ENCODE measurements around the gene PLXNA4. TPM values are rescaled to one million over a fixed set of nuclear protein-coding genes. Genes with fewer than 3 reads are reported as not detected.

Gene PLXNA4
- total RNA-seq, 1 donor from 2014 or later = 3.5 TPM

DNA sequence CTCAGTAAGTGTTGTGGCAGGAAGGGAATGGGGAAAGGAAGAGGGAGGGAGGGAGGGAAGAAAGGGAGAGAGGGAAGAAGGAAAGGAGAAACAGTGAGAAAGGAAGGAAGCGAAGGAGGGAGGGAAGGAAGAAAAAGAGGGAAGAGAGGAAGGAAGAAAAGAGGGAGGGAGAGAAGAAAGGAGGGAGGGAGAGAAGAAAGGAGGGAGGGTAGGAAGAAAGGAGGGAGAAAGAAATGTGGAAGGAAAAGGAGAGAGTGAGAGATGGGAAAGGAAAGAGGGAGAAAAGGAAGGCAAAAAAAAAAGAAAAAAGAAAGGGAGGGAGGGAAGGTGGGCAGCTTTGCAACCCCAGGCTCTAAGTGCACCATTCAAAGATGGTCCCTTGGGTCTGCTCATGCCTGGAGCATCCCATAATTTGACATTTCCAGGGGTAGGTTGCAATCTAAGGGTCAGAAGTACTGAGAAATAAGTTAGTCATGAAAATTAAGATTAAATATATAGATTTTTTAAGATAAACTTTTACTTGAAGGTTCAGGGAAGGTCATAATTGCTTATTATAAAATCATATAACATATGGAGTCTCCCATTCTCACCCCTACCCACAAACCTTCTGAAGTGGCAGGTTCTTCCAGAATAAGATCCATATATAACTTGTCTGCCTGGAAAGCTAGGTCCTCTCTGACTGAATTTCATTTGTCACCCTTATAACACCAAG is 249.2 kb downstream of the PLXNA4 start:
- Mint-ChIP-seq H3K27ac (ENCODE audit: unreplicated experiment) (no peak overlapping the region), H3K4me3 (ENCODE audit: unreplicated experiment) (no peak overlapping the region), H3K9me3 (ENCODE audit: unreplicated experiment) (no peaks in the 10 kb centered on the region), H3K36me3 (ENCODE audit: low read depth, unreplicated experiment) (no peaks in the 10 kb centered on the region), H3K4me1 (ENCODE audit: unreplicated experiment) (no peaks in the 10 kb centered on the region), H3K27me3 (ENCODE audit: unreplicated experiment) (peaks cover 14% of the 10 kb centered on the region)
- DNase-seq (ENCODE audit: low spot score) = no peak
- TF ChIP-seq, protein P1, sequence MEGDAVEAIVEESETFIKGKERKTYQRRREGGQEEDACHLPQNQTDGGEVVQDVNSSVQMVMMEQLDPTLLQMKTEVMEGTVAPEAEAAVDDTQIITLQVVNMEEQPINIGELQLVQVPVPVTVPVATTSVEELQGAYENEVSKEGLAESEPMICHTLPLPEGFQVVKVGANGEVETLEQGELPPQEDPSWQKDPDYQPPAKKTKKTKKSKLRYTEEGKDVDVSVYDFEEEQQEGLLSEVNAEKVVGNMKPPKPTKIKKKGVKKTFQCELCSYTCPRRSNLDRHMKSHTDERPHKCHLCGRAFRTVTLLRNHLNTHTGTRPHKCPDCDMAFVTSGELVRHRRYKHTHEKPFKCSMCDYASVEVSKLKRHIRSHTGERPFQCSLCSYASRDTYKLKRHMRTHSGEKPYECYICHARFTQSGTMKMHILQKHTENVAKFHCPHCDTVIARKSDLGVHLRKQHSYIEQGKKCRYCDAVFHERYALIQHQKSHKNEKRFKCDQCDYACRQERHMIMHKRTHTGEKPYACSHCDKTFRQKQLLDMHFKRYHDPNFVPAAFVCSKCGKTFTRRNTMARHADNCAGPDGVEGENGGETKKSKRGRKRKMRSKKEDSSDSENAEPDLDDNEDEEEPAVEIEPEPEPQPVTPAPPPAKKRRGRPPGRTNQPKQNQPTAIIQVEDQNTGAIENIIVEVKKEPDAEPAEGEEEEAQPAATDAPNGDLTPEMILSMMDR (IDR thresholded peaks at IDR 0.05; ENCODE audit: unreplicated experiment) = no peak

DNA sequence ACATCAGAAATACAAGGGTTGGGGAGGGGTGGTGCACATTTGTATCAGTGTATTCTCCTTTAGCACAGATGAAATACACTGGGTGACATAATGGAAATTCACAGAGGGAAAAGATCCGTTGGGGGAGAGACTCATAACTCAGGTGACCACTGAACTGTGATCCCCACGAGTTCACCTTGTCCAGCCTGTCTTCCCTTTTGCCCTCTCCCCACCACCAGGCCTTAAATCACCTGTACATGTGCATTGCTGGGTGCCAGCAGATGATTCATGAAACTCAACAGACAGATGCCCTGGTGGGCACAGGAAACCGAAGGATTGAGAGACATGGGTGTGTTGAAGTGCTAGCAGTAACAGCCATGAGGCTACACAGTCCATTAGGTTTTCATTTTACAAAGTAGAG is 253.3 kb downstream of the PLXNA4 start:
- Mint-ChIP-seq H3K4me3 (ENCODE audit: unreplicated experiment) (no peak overlapping the region), H3K36me3 (ENCODE audit: low read depth, unreplicated experiment) (no peaks in the 10 kb centered on the region), H3K27me3 (ENCODE audit: unreplicated experiment) (peaks cover 16% of the 10 kb centered on the region), H3K9me3 (ENCODE audit: unreplicated experiment) (no peaks in the 10 kb centered on the region), H3K4me1 (ENCODE audit: unreplicated experiment) (peaks cover 17% of the 10 kb centered on the region), H3K27ac (ENCODE audit: unreplicated experiment) (no peak overlapping the region)
- TF ChIP-seq, protein P1 (IDR thresholded peaks at IDR 0.05; ENCODE audit: unreplicated experiment) = no peak
- no peak for DNase-seq (ENCODE audit: low spot score)

DNA sequence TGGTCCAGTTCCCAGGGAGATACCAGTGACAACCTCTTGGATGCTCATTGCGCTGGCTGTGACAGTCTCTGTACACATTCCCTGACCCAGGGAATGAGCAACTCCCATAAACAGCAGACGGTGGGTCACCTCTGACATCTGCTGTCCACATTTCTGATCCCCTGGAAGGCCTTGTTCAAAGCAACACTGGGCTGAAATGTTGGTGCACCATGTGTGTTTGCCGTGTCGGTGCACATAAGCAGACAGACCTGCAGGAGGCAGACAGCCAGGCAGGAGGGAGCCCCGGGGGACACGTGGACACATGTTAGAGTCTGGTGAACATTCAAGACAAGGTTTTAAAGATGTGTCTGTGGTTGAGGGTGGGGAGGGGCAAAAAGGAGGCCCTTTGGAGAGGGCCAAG is 254.9 kb downstream of the PLXNA4 start:
- Mint-ChIP-seq H3K27ac (ENCODE audit: unreplicated experiment) (no peak overlapping the region), H3K27me3 (ENCODE audit: unreplicated experiment) (peaks cover 16% of the 10 kb centered on the region), H3K4me1 (ENCODE audit: unreplicated experiment) (peaks cover 17% of the 10 kb centered on the region), H3K9me3 (ENCODE audit: unreplicated experiment) (no peaks in the 10 kb centered on the region), H3K4me3 (ENCODE audit: unreplicated experiment) (no peak overlapping the region), H3K36me3 (ENCODE audit: low read depth, unreplicated experiment) (peaks cover 6% of the 10 kb centered on the region)
- TF ChIP-seq, protein P1 (IDR thresholded peaks at IDR 0.05; ENCODE audit: unreplicated experiment) = no peak
- no peak for DNase-seq (ENCODE audit: low spot score)

DNA sequence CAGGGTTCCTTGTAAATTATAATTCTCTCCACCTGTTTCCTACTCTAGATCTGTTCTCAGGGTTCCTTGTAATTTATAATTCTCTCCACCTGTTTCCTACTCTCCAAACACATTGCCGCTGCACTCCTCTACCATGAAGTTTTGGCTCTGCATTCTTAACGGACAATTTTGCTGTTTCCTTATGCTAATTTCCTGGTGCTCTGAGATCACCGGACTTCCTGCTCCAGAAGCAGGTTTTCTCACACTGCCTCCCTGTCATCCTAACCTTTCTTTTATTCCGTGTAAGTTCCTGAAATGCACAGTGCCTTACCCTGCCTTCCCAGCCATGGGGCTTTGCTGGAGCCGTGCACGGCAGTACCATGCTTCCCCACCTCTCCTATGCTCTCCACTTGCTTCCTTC is 256.8 kb downstream of the PLXNA4 start:
- Mint-ChIP-seq H3K27ac (ENCODE audit: unreplicated experiment) (no peak overlapping the region), H3K4me1 (ENCODE audit: unreplicated experiment) (peaks cover 17% of the 10 kb centered on the region), H3K36me3 (ENCODE audit: low read depth, unreplicated experiment) (peaks cover 6% of the 10 kb centered on the region), H3K4me3 (ENCODE audit: unreplicated experiment) (no peak overlapping the region), H3K9me3 (ENCODE audit: unreplicated experiment) (no peaks in the 10 kb centered on the region), H3K27me3 (ENCODE audit: unreplicated experiment) (peaks cover 11% of the 10 kb centered on the region)
- TF ChIP-seq, protein P1 (IDR thresholded peaks at IDR 0.05; ENCODE audit: unreplicated experiment) = no peak
- peak; percentile 7 for DNase-seq (ENCODE audit: low spot score)

Measured in endothelial cell (in vitro differentiated cells).